Mucosa of descending colon (tissue), 3 donors: Measurements from ENCODE around the gene SNX15. TPM values are rescaled to one million over a fixed set of nuclear protein-coding genes. Genes with fewer than 3 reads are reported as not detected.
"Not testable (repeated sequence)": the region's sequence is repeated elsewhere in the genome, so short reads cannot be mapped to it uniquely, and the experiment has no call there.

Experiments
- ATAC-seq: fragments of 200-7000 bp; cut with Tn5 transposase; one replicate; pipeline ENCODE4 v1.9.1; 2020; ENCODE audit warnings: mild to moderate bottlenecking, moderate library complexity
- DNase-seq, 3 donors: peaks; one replicate each; pipeline ENCODE4 v3.0.0-alpha.2; 2020
- H3K36me3 ChIP-seq: fragments of 200-600 bp; one replicate; pipeline ENCODE4 v1.8.0; 2021; ENCODE audit warnings: low read depth, mild to moderate bottlenecking
- H3K4me1 ChIP-seq: fragments of 200-600 bp; one replicate; pipeline ENCODE4 v1.8.0; 2021; ENCODE audit warnings: low read depth, mild to moderate bottlenecking
- H3K4me3 ChIP-seq: fragments of 200-600 bp; one replicate; pipeline ENCODE4 v1.8.0; 2021; ENCODE audit warnings: mild to moderate bottlenecking
- H3K9me3 ChIP-seq: fragments of 200-600 bp; one replicate; pipeline ENCODE4 v1.8.0; 2021; ENCODE audit warnings: mild to moderate bottlenecking
- intact Hi-C, 2 donors: fragments of 100-400 bp; cut with DNase I in 1 of 2; cut with micrococcal nuclease in 1 of 2; formaldehyde crosslinking; loops; one replicate each; pipeline versions ENCODE4 v1.11.0 to v1.11.1; 2022; cut with DNase I, micrococcal nuclease
- total RNA-seq, 3 donors: library from RNA; stranded (reverse); fragmentation: NEBNext Ultra II Directional in 2 of 3; extraction: Animal tissue kit (Norgen Biotek cat#: 25700) in 2 of 3; gene quantifications; one replicate each; pipeline versions ENCODE4 v1.2.1 to v1.2.4, GENCODE V29; 2021 to 2023
- TF ChIP-seq, protein P1 (sequence below): fragments of 200-600 bp; IDR thresholded peaks from one replicate; pipeline ENCODE4 v1.8.0; 2022; ENCODE audit warnings: antibody characterized with exemption, mild to moderate bottlenecking
- donor health status: DM: no; HTN: no; CAD: no; lungs with moderate emphysema.
- donor health status: DM: no; HTN: no; CAD: no.
- donor health status: DM: no; HTN: yes; CAD: no.

SNX15 gene
- total RNA-seq, 3 donors from 2014 or later, result 28.5 to 46.6 (median 42.8) TPM

DNA sequence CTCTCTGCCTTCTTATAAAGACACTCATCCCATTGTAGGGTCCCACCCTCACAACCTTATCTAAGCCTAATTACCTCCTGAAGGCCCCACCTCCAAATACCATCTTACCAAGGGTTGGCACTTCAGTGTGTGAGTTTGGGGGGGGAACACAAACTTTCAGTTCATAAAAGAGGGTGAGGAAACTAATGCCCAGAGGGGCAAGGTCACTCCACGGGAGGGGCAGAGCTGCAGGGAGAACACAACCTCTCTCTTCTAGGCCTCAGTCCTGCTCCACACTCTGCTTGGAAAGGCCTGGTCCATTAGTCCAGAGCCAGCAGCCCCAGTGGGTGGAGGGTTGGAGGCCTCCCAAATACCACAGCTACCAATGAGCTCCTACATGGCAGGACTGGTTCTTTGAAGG, 27.8 kb upstream of the SNX15 start:
- Histone ChIP-seq H3K4me1 (peaks cover 33% of the 10 kb centered on the region), H3K36me3 (no peaks in the 10 kb centered on the region), H3K4me3 (no peak overlapping the region), H3K9me3 (no peaks in the 10 kb centered on the region)
- DNase-seq, result peak; percentile 62 to 71 (median 69)
- intact Hi-C loops, result no loop called here
- TF ChIP-seq, protein P1, sequence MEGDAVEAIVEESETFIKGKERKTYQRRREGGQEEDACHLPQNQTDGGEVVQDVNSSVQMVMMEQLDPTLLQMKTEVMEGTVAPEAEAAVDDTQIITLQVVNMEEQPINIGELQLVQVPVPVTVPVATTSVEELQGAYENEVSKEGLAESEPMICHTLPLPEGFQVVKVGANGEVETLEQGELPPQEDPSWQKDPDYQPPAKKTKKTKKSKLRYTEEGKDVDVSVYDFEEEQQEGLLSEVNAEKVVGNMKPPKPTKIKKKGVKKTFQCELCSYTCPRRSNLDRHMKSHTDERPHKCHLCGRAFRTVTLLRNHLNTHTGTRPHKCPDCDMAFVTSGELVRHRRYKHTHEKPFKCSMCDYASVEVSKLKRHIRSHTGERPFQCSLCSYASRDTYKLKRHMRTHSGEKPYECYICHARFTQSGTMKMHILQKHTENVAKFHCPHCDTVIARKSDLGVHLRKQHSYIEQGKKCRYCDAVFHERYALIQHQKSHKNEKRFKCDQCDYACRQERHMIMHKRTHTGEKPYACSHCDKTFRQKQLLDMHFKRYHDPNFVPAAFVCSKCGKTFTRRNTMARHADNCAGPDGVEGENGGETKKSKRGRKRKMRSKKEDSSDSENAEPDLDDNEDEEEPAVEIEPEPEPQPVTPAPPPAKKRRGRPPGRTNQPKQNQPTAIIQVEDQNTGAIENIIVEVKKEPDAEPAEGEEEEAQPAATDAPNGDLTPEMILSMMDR, result no peak
- ATAC-seq, result peak; percentile 39

GRCh38 chr11:65002706-65003105, 24.5 kb upstream of the SNX15 start:
- peaks cover 23% of the 10 kb centered on the region for H3K4me1 ChIP-seq
- no peak overlapping the region for H3K4me3 ChIP-seq
- ATAC-seq (no peak), DNase-seq (peak in 1 of 3 donors; percentile 18)
- TF ChIP-seq, protein P1, result no peak
- H3K36me3 ChIP-seq, result no peaks in the 10 kb centered on the region
- no peaks in the 10 kb centered on the region for H3K9me3 ChIP-seq
- intact Hi-C loops, result no loop called here

- Histone ChIP-seq H3K9me3 (no peaks in the 10 kb centered on the region), H3K4me3 (no peak overlapping the region), H3K36me3 (no peaks in the 10 kb centered on the region), H3K4me1 (peaks cover 17% of the 10 kb centered on the region)
- DNase-seq, result peak in 1 of 3 donors; percentile 9
- intact Hi-C loops, result no loop called here
- TF ChIP-seq, protein P1, result no peak
- no peak for ATAC-seq
Observed at GRCh38 chr11:65003282-65003681, 24.0 kb upstream of the SNX15 start.

DNA sequence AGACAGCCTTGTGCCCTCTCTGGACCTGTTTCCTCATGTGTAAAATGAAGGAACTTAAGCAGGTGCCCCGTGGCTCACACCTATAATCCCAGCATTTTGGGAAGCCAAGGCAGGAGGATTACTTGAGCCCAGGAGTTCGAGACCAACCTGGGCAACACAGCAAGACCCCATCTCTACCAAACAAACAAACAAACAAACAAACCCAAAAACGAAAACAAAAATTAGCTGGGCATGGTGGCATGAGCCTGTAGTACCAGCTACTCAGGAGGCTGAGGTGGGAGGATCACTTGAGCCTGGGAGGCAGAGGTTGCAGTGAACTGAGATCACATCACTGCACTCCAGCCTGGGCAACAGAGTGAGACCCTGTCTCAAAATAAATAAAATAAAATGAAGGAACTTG, 23.3 kb upstream of the SNX15 start:
- intact Hi-C loops, H3K36me3 ChIP-seq, H3K4me3 ChIP-seq, DNase-seq, ATAC-seq, H3K9me3 ChIP-seq: not testable (repeated sequence)
- H3K4me1 ChIP-seq, result peaks cover 13% of the 10 kb centered on the region

DNA sequence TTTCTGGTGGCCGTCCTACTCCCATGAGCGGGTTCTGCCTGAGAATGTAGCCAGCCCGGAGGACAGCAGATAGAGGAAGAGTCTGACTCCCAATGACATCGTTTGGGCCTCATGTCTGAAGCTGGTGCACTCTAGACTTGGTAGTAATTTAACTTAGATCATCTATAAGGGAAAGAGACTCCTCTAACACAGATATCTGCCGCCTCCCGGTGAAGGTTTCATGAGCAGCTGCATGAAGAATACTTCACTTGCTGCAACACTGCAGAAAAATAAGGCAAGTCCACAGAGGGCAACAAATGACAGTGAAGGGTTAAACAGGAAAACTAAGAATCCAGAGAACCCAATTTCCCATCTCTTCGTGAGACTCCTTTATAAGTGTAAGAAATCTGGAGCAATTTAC, 19.2 kb upstream of the SNX15 start:
- DNase-seq (no peak), ATAC-seq (no peak)
- TF ChIP-seq, protein P1, result no peak
- Histone ChIP-seq H3K4me3 (no peak overlapping the region), H3K4me1 (peaks cover 4% of the 10 kb centered on the region), H3K9me3 (no peaks in the 10 kb centered on the region), H3K36me3 (no peaks in the 10 kb centered on the region)
- intact Hi-C loops, result no loop called here

DNA sequence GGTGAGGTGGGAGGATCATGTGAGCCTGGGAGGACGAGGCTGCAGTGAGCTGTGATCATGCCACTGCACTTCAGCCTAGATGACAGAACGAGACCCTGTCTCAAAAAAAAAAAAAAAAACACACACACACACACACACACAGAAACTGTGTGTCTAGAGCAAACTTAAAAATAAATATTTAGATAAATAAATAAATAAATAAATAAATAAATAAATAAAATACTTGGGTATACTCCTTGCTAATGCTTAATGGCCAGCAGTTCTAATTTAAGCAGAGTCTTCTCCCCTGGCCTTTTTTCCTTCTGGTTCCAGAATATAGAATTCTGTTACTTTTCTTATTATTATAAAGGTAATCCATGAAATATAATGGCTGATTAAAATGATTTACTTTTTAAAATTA, 18.4 kb upstream of the SNX15 start:
- H3K36me3 ChIP-seq, result no peaks in the 10 kb centered on the region
- H3K9me3 ChIP-seq, result no peaks in the 10 kb centered on the region
- peaks cover 6% of the 10 kb centered on the region for H3K4me1 ChIP-seq
- DNase-seq (no peak), ATAC-seq (no peak)
- intact Hi-C loops, result no loop called here
- TF ChIP-seq, protein P1, result no peak
- H3K4me3 ChIP-seq, result no peak overlapping the region
